Measurements from ENCODE around the gene ACTL10.

- TF ChIP-seq CTCF (conservative IDR thresholded peaks at IDR 0.05; ENCODE audit: low read length) (no peak), EZH2phosphoT487 (IDR thresholded peaks at IDR 0.05; ENCODE audit: borderline replicate concordance) (no peak)
These were observed 39.0 kb upstream of the ACTL10 start for GRCh38 chr20:33627577-33628216.
